GM19463 (cell line): ENCODE data around the gene AKT2.
"Not testable (repeated sequence)": the region's sequence is repeated elsewhere in the genome, so short reads cannot be mapped to it uniquely, and the experiment has no call there.

Source experiments
- ATAC-seq: cut with Tn5 transposase; IDR thresholded peaks from one replicate; pipeline ENCODE4 v1.9.1; 2021; ENCODE audit warnings: mild to moderate bottlenecking, moderate library complexity; ENCODE audit not compliant: unreplicated experiment

The AKT2 gene

DNA sequence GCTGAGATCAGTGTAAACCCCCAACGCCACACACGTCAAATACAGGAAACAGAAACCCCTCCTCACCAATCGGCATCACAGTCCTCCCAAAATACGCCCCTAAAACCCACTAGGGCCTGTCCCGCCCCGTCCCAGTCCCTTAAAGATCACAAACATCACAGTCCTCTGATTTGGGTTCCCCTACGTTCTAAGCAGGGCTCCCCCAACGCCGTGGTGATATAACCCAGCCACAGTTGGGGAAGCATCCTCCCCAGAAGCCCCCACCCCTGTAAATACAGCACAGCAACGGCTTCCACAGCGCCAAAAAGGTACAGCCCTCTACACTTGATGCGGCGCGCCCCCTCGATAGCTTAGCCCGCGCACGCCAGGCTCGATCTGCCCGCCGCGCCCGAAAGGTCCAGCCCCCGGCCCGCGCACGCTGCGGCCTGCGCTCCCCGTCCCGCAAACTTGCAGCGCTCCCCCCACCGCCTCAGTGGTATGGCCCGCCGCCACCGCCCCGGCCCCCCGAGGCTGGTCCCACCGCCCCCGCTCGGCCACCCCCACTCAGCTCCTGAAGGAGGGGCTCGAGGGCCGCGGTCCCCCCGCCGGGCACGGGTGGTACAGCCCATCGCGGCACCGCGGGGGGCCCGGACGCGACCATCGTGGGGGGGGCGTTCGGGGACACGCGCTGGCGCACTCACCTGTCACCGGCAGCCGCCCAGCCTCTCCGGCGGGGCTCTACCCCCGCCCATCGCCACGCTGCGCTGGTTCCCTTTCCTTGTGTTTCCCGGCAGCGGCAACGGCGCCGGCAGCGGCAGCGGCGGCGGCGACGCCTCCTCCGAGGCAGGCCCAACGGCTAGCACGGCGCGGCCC lies at the start of gene AKT2:
AKT2 (minus strand) TSS at position 845 of the 852 bp plus-strand sequence. CDS start 20,078 bp downstream, outside the sequence.
- ATAC-seq: peak; percentile 22

DNA sequence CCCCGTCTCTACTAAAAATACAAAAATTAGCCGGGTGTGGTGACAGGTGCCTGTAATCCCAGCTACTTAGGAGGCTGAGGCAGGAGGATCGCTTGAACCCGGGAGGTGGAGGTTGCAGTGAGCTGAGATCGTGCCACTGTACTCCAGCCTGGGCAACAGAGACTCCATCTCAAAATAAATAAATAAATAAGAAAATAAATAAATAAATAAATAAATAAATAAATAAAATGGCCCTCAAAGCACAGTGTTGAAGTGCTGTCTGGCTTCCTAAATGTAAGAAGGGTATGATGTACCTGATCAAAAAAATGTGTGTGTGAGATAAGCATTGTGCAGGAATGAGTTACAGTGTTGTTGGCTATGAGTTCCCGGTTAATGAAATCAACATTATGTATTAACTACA lies 47.9 kb upstream of the AKT2 start:
- ATAC-seq: not testable (repeated sequence)

DNA sequence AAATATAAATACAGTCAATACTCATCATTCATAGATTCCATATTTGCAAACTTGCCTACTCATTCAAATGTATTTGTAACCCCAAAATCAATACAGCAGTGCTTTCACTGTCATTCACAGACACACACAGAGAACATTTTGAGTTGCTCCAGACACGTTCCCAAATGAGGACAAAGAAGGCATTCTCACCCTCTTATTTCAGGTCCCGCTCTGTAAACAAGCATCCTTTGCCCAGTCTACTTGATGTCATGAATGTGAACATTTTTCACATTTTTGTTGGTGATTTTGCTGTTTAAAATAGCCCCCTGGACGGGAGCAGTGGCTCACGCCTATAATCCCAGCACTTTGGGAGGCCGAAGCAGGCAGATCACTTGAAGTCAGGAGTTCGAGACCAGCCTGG lies 47.5 kb upstream of the AKT2 start:
- ATAC-seq: no peak

DNA sequence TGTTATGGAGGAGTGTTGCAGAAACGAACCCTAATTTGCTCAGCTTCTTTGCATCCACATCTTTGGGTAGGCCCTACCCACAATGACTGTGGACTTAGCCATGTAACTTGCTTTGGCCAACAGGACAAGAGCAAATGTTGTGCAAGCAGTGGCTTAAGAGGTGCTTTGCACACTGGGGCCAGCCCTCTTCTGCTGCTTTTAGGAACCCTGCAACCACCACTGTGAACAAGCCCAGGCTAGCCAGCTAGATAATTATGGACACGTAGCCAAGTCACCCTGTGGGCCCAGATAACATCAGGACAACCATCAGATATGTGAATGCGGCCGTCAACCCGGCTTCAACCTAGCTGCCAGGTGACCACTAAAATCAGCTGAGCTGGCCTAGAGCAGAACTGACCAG lies 45.9 kb upstream of the AKT2 start:
- no peak for ATAC-seq

DNA sequence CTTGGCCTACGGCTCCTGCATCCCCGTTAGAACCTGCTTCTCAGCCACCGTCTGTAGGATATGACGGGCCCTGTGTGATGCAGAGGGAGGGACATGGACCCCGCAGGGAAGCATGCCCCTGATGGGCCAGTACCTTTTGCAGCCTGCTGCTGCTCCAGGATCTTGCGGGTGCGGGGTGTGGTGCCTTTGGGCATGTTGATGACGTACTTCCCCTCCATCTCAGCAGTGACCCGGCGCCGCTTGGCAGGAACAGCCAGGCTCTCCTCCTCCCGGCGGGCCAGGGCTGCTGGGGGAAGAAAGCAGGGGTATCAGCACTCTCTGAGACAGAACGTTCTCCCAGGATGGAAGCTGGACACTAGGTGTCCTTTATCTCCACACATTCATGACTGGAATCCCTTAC lies 41.1 kb upstream of the AKT2 start:
- no peak for ATAC-seq

DNA sequence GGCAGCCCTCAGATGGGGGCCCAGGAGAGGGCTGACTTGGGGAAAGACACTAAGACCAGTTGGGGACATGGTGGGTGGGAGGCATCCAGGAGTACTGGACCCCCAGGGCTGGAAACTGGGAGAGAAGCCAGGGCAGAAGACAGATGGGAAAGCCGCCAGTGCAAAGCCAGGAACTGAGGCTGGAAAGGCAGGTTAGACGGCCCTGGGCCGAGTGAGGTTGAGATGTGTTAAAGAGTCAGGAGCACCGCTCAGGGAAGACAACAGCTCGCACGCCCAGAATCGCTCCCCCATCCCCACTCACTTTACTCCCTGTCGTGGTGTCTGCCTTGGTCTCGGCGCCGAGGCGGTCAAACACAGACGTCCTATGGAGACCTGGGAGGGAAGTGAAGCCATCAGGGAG lies 38.6 kb upstream of the AKT2 start:
- no peak for ATAC-seq

DNA sequence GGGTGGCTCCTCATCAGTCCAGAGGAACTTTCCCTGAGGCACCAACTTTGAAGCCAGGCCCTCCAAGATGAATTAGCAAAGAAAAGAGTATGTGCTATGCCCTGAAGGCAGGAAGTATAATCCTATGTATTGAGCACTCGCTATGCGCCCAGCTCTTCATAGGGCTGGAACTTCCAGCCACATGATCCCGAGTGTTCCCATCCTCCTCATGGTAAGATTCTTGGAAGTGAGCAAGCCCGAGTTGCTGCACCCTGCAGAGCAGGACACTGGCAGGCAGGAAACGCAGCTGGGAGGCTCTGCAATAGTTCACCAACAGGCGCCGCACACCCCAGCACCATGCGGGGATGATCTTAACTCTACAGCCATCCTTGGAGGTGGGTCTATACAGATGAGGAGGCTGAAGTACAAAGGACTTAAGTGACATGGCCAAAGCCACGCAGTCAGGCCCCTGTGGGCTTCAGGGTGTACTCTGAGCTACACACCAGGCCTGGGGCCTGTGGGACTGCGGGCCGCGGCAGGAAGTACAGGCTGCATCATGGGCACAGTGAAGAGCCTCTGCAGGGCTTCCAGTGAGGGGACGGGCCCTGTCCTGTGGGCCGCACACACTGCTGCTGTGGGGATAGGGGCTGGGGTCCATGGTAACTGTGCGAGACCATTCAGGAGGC lies 37.9 kb upstream of the AKT2 start:
- ATAC-seq: no peak

DNA sequence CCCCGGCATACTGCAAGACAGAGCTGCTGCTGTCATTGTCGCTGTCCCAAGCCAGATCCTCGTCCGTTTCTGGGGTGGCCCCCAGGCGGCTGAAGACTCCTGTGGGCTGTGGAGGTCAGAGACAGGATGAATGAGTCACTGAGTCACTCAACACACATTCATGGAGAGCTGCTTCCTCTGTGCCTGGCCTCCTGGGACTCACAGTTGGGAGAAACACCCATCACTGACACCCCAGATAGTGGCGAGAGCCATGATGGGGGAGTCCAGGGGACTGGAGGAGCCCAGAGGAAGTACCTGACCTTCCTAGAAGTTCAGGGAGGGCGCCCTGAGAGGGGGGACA lies 37.1 kb upstream of the AKT2 start:
- no peak for ATAC-seq

DNA sequence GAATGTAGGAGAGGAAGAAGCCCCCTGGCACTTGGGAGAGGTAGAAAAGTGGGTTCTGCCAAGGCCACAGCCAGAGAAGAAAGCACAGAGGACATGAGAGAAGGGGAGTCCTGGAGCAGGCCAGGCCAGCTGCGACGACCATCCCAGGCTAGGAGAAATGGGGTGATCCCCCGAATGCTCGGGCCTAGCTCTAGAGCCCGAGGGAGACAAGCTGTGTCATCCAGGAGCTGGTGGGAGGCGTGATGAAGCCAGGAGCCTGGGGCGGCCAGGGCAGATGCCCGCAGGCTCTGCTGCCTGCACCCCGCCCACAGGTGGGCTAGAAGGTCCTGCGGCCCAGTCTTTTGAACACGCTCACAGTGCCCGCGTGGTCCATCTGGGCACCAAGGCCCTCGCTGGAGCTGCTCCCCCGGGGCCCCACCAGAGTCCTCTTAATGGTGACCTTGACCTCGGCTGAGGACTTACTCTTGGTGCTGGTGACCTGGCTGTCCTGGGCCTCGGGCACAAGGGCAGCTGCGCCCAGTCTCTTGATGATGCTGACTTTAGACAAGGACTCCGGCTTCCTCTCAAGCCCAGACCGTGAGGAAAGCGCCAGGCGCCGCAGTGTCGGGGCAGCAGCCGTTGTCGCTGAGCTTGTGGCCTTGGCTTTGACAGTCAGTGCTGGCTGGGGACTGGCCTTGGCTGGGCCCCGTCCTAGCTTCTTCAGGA lies 36.6 kb upstream of the AKT2 start:
- no peak for ATAC-seq

DNA sequence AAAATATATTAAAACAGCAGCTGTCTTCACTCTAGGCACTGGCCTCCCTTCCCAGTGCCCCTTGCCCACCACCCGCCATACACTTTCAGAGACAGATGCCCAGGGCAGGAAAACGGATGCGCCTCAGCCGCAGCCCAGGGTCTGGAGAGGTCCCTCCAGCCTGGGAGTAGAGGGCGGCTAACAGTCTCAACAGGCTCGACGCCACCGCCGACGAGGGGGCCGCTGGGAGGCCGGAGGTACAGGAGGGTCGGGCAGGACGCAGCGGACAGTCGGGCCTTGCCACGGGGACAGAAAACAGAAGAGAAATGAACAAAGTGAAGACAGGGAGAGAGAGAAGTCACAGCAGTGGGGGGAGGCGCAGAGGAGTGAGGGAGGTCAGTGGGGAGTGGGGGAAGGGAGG lies 35.9 kb upstream of the AKT2 start:
- ATAC-seq: no peak

DNA sequence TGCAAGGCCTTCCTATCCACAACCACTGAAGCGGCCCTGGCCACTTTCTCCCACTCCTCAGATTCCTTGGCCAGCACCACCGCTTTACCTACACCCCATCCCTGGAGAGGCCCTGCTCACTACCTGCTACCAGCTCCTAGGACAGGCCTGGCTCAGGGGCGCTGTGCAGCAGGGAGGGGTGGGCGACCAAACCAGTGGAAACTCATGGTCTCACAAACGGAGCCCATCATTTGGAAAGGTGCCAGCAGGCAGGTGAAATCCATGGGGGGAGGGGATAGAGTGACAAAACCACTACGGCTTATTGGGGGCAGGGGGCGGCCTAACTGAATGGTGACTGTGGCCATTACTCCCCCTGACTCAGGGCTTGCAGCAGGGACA lies 35.4 kb upstream of the AKT2 start:
- ATAC-seq: no peak

DNA sequence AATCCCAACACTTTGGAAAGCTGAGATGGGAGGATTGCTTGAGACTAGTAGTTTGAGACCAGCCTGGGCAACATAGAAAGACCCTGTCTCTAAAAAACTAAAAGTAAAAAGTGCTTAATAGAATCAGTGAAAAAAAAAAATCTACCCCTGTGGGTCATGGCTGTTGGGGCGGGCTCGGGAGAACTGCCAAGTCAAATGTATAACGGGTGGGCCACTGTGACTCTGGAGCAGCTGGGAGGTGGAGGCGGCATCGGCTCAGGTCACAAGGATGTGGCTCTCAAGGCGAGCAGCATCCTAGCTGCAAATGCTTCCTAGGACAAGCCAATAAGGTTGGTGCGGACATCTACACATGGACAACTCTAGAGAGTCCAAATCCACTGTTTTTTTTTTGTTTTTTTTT lies 32.2 kb upstream of the AKT2 start:
- ATAC-seq: no peak

DNA sequence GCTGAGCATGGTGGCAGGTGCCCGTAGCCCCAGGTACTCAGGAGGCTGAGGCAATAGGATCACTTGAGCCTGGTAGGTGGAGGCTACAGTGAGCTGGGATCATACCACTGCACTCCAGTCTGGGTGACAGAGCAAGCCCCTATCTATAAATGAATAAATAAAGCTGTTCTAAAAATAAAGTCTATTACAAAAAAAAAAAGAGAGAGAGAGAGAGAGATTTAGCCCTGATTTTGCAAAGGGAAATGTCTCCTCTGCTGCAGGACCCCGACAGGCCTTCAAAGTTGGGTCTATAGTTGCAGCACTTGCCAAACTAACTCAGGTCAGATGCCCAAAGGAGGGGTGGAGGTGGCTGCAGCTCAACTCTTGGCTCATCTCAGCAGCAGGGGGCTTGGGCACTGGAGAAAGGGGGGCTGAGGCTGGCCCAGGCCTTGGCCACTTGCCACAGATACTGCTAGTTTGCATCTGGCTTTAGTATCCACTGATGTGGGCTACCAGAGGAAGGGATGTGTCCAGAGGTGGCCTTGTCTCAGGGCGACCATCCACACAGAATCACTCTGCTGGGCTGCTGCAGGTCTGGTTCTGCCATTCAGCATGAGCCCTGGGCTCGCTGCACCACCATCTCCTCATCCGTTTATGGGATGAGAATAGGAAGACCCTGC lies 30.8 kb upstream of the AKT2 start:
- ATAC-seq: no peak

DNA sequence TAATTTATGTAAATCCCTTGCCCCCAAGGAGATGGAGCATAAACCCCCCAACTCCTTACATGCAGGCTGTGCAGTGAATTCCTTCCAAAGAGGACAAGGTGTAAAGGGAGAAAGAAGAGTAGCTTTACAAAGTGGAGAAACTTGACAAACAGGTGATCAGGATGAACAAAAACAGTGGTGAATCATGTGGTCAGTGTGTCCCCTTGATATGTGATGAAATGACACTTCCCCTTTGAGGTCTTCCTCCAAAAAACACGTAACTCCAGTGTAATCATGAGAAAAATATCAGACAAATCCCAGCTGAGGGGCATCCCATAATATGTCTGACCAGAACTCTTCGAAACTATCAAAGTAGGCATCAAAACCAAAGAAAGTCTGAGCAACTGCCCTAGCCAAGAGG lies 29.5 kb upstream of the AKT2 start:
- no peak for ATAC-seq

DNA sequence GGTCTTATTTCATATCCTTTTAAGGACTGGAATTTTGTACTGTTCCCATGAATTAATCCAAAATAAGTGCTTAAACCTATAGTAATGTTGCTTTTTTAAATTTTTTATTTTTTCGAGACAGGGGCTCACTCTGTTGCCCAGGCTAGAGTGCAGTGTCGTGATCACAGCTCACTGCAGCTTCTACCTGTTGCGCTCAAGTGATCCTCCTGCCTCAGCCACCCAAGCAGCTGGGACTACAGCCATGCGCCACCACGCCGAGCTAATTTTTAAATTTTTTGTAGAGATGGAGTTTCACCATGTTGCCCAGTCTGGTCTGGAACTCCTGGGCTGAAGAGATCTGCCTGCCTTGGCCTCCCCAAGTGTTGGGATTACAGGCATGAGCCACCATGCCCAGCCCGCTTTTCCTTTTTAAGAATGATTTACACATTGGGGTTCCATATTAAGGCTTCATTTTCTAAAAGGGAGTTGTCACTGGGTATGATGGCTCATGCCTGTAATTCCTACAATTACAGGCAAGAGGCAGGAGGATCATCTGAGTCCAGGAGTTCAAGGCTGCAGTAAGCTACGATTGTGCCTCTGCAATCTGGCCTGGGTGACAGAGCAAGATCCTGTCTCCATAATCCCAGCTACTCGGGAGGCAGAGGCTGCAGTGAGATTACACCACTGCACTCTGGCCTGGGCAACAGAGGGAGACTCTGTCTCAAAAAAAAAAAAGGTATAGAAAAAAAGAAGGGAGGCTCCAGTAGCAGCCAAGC lies 28.3 kb upstream of the AKT2 start:
- ATAC-seq: no peak

DNA sequence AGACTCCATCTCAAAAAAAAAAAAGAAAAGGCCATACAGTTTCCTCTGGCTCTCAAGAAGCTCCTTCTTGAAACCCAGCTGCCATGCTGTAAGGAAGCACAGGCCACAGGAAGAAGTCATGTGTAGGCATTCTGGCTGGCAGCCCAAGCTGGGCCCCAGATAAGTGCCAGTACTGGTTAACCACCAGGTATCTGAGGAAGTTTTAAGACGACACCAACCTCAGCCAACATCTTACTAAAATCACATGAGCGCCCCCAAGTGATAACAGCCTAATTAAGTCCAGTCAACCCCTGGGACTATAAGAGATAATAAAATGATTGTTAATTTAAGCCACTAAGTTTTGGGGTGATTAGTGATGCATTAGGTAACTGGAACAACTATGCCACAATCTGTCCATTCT lies 27.4 kb upstream of the AKT2 start:
- ATAC-seq: no peak

DNA sequence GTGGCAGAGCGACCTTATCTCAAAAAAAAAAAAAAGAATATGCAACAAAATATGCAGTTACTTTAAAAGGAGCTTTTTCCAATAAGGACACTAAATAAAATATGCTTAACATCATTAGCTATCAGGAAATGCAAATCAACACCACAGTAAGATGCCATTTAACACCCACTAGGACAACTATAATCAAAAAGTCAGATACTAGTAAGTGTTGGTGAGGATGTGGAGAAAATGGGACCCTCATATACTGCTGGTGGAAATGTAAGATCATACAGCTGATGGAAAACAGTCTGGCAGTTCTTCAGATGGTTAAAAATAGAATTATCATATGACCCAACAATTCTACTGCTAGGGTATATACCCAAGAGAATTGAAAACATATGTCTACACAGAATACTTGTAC lies 24.5 kb upstream of the AKT2 start:
- no peak for ATAC-seq

DNA sequence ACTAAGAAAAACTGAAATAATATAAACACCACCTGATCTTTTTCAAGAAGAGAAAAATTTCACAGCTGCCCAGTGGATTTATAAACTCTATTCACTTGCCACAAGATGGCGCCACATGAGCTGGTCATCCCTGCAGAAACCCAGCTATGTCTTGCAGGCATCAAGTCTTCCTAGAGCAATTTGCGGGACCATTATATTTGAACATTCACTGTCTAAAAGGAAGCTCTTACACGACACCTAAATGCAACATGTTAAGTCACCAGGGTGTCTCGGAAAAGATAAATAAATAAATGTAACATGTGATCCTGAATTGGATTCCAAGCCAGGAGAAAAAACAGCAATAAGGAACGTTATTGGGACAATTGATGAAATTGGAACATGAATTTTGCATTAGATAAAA lies 20.3 kb upstream of the AKT2 start:
- no peak for ATAC-seq

DNA sequence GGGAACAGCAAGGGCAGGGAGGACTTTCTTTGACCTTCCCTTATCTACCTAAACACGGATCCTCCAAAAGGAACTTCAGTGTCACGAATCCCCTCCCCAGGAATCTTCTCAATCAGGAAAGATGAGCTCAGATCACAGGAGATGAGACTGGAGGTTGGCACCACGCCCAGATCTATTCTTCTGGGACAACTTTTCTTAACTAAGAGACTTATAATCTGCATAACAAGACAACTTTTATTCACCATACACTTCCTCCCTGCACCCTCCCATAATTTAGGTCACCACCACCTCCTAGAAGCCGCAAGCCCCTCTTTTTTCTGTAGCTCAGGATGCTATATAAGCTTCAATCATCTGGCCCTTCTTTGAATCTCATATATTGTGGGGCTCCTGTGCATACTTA lies 19.2 kb upstream of the AKT2 start:
- ATAC-seq: no peak

DNA sequence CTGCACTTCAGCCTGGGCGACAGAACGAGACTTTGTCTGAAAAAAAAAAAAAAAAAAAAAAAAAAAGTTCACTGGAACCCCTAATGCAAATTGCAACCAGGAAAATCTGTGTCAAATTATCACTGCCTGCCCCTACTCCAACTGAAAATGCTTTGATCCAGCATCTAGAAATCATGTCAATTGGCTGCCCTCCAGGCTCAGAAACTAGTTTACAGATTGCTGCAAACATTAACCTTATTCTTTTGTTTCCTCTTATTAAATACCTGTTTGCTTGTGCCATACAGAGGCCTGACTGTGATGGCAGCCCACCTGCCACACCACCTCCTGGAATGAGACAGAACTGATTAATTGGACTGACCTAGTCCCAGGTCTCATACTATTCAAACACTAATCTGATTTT lies 18.6 kb upstream of the AKT2 start:
- no peak for ATAC-seq
